NCI-H748 (cell line): ENCODE measurements around the gene GRK3.

Experiments
- DNase-seq: peaks from one replicate; lab custom pipeline; 2025; ENCODE audit not compliant: unreplicated experiment; lab: John Stamatoyannopoulos, UW

GRK3 gene

GRCh38 chr22:25751174-25751581 lies 186.7 kb downstream of the GRK3 start:
- DNase-seq: no peak

- DNase-seq: no peak
Observed at GRCh38 chr22:25752615-25753214, 188.2 kb downstream of the GRK3 start.

GRCh38 chr22:25753252-25753651 lies 188.8 kb downstream of the GRK3 start:
- DNase-seq: no peak

- no peak for DNase-seq
Observed at GRCh38 chr22:25754527-25755202, 190.2 kb downstream of the GRK3 start.

GRCh38 chr22:25757686-25758085 lies 193.2 kb downstream of the GRK3 start:
- DNase-seq: no peak

- no peak for DNase-seq
Observed at GRCh38 chr22:25758316-25758715, 193.8 kb downstream of the GRK3 start.

GRCh38 chr22:25759825-25760231 lies 195.4 kb downstream of the GRK3 start:
- no peak for DNase-seq

- no peak for DNase-seq
Observed at GRCh38 chr22:25760294-25760693, 195.8 kb downstream of the GRK3 start.

- no peak for DNase-seq
Observed at GRCh38 chr22:25760848-25761595, 196.5 kb downstream of the GRK3 start.

GRCh38 chr22:25762147-25762546 lies 197.7 kb downstream of the GRK3 start:
- no peak for DNase-seq

GRCh38 chr22:25763239-25763777 lies 198.8 kb downstream of the GRK3 start:
- no peak for DNase-seq

- peak; percentile 5 for DNase-seq
Observed at GRCh38 chr22:25764270-25765015, 200.0 kb downstream of the GRK3 start.

- no peak for DNase-seq
Observed at GRCh38 chr22:25765016-25765367, 200.5 kb downstream of the GRK3 start.

GRCh38 chr22:25765801-25766200 lies 201.3 kb downstream of the GRK3 start:
- no peak for DNase-seq

- no peak for DNase-seq
Observed at GRCh38 chr22:25766418-25766817, 201.9 kb downstream of the GRK3 start.

- DNase-seq: no peak
Observed at GRCh38 chr22:25770333-25770732, 205.9 kb downstream of the GRK3 start.

- DNase-seq: no peak
Observed at GRCh38 chr22:25772288-25772687, 207.8 kb downstream of the GRK3 start.

GRCh38 chr22:25774575-25775026 lies 210.1 kb downstream of the GRK3 start:
- peak; percentile 36 for DNase-seq

GRCh38 chr22:25775531-25775930 lies 211.1 kb downstream of the GRK3 start:
- no peak for DNase-seq

GRCh38 chr22:25777411-25777810 lies 212.9 kb downstream of the GRK3 start:
- DNase-seq: no peak

- DNase-seq: peak; percentile 57
Observed at GRCh38 chr22:25777870-25778269, 213.4 kb downstream of the GRK3 start.
